GM19043 (cell line): ENCODE data around the gene NUP88.

Experiments used
- ATAC-seq: cut with Tn5 transposase; IDR thresholded peaks from one replicate; pipeline ENCODE4 v1.9.1; 2021; ENCODE audit warnings: low read depth; ENCODE audit not compliant: unreplicated experiment

NUP88 gene

DNA sequence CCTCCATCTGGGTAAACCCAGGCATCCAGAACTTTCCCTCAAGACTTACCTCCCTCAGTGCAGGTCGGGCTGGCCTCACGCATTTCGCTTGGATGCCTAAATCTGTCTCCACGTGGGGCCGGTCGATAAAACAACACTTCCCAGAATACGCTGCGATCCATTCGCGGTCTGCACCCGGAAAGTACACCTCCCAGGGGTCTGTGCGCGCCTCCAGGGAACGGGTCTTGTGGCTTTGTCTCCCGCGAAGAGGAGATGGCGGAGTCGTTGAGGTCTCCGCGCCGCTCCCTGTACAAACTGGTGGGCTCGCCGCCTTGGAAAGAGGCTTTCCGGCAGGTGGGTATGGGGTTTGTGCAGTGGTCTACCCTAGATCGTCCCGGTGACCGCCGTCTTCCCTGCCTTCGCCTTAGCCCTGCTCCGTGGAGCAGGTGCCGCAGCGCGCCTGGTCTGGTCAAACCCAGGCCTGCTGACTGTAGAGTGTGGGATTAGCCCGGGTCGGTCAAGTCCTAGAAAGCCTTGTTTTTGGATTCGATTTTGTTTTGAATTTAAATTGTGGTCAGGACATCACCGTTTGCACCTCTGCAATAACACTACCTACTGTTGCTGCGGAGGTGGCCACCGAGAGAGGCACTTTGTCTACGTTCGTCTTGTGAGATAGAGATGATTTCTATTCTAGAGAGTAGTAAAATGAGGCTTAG lies 644 bp upstream of the NUP88 start, which contains the start of gene RPAIN:
Gene RPAIN (plus strand): TSS at position 224 of the 695 bp plus-strand sequence. CDS start 29 bp downstream, at position 253.
- peak; percentile 45 for ATAC-seq

- no peak for ATAC-seq
These were observed 555 bp downstream of the NUP88 start for GRCh38 chr17:5418858-5419355.

GRCh38 chr17:5416901-5417300 lies 2.6 kb downstream of the NUP88 start:
- ATAC-seq = no peak

DNA sequence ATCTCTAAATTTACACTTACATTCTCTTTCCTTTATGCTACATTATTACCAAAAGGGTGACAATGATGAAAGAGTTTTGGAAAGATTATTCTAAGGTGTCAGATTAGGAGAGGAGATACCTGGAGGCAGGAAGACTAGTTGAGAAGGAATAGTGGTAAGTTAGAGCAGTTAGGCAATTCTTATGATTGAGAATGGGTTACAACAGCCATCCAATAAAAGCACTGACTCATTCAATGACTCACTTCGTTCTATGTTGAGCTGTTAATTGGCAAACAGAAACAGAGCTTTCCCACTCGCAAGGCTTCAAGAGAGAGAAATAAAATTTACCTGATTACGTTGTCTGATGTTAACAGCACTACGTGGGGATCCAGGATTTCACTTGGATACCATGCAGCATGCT lies 5.8 kb downstream of the NUP88 start:
- ATAC-seq = no peak

GRCh38 chr17:5410594-5411272 lies 8.7 kb downstream of the NUP88 start:
- no peak for ATAC-seq

GRCh38 chr17:5408186-5408585 lies 11.3 kb downstream of the NUP88 start:
- no peak for ATAC-seq

- ATAC-seq = no peak
These were observed 14.1 kb downstream of the NUP88 start for GRCh38 chr17:5405400-5405799.

DNA sequence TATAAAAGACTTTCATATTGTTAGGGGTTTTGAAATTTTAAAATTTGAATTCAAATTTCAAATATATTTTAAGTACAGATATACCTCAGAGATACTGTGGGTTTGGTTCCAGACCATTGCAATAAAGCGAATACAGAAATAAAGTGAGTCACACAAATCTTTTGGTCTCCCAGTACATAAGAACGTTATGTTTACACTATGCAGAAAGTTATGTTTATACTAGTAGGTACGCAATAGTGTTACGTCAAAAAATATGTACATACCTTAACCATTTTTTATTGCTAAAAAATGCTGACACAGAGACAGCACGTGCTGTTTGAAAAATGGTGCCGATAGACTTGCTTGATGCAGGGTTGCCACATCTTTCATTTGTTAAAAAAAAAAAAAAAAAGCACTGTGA lies 19.7 kb downstream of the NUP88 start:
- no peak for ATAC-seq

- ATAC-seq = no peak
These were observed 22.9 kb downstream of the NUP88 start for GRCh38 chr17:5396612-5397011.

DNA sequence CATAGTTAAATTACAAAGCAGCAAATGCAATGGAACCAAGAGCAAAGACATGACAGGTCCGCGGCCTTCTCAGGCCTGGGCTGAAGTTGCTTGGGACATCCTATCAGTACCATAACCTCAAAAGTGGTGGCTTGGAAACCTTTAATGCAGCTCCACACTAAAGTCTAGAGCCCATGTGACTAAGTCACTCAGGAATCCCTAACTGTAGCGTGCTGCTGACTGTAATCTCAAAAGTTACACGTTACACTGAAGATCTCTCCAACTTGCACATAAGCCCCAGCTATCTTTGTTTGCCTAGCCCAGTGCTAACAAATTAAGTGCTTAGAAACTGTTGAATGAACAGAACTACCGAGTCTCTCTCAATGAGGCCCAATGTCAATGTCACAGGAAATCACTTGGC lies 27.8 kb downstream of the NUP88 start:
- no peak for ATAC-seq

GRCh38 chr17:5381542-5381941 lies 37.9 kb downstream of the NUP88 start:
- ATAC-seq = no peak

- ATAC-seq = no peak
These were observed 38.8 kb downstream of the NUP88 start for GRCh38 chr17:5380491-5381135.

DNA sequence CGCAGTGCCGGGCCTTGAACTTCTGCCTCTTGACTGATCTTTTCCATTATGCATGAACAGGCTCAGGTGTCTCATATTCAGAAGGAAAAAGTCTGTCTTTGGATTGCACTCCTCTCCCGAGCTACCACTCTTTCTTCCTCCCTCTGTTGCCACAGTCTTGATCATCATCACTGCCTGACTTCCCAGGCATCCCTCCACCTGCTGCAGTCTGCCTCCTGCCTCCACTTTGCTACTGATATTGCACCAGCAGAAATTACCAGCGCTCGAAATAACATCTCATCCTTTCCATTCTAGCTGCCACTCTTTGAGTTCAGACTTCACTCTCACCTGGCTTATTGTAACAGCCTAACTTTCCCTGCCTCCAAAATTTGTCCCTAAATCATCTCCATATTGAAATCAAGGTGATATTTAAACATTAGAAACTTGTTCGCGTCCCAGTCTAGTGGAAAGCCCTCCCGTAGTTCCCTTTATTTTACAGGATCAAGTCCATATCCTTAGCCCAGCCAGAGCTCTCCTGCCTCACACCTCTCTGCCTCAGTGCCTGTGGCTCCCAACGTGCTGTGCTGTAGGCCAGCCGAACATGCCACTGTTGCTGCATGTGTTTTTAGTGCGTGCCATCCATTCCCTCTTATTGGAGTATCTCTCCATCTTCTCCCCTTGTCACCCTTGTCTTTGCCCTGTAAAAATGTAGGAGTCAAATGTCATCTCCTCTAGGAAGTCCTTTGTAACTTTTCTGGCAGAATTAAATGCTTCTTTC lies 39.9 kb downstream of the NUP88 start:
- ATAC-seq = no peak

DNA sequence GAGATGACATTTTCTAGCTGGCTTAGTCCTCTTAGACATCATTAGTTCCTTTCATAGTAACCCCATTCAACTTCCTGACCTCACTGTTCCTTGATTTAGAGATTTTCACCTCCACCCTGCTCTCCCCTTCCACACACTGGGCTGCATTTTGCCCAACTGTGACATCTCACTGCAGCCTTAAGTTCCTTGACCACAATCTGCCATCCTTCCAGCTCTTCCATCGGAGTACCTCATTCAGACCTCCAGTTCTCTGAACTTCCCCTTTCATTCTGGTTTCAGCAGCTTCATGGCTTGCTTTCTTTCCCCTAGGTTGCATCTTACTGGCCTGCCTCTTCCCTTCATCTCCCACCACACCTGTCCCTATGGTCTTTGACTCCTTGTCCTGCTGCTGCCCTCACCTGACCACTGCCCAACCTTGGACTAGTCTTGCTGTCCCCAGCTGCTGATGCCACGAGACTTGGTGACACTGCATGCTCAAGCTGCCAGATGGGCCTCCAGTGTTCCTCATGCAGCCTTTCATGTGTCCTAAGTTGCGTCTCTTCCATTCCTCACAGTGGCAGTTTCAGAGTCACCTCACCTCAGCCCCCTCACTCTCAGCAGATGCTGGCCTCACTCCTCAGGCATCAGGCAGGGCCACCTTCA lies 40.8 kb downstream of the NUP88 start:
- no peak for ATAC-seq

DNA sequence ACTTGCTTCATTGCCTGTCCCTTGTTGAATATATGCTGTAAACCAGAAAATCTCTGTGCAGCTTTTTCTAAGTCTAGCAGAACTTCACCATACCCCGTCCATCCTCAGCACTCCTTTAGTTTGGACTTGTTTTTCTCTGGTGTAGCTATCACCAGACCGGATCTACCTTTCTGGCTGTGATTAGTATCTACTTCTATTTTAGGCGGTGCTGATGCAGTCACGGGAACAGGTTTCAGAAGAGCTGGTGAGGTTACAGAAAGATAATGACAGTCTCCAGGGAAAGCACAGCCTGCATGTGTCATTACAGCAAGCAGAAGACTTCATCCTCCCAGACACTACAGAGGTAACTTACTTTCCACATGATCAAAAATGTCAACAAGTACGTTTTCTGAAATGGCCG lies 46.4 kb downstream of the NUP88 start:
- ATAC-seq = no peak

DNA sequence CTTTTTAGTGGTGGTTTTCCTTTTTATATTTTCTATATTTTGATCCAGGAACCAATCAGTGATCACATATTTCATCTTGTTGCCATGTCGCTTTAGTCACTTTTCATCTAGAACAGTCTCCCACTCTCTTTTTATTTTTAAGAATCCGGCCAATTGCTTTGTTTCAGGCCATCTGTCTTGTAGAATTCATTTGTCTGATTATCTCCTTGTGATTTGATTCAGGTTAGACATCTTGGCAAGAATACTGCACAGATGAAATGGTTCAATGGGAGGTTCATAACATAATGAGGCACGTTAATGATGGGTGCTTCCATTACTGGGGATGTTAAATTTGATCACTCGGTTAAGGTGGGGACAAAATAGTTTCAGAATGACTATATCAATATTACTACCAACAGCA lies 49.1 kb downstream of the NUP88 start:
- ATAC-seq = no peak

DNA sequence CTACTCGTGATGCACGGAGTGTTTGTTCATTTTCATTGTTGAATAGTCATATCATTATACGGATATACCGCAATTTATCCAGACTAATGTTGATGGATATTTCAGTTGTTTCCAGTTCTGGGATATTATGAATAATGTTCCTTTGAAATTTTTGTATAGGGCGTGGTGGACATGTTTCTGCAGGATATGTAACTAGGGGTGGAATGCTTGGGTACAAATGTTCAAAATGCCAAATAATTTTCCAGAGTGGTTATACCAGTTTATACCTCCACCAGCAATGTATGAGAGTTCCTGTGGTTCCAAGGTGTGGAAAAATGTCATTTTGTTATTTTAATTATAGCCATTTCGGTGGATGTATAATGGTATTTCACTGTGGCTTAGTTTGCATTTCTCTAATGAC lies 53.6 kb downstream of the NUP88 start:
- no peak for ATAC-seq

DNA sequence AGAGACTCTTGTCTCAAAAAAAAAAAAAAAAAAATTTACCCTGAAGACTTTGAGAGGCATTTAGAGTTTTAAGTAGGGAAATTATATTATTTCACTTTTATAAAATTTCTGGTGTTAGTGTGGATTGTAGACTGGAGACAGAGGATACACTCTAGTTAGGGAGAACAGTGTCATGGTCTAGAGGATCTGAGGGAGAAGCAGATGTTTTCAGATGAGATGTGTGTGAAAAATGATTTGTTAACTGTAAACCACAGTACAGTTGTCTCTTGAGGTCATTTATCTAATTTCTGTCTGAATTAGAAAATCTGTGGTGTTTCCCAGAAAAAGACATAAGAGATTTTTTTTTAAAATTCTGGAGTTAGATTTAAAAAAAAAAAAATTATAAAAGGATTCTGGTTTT lies 54.8 kb downstream of the NUP88 start:
- ATAC-seq = no peak

GRCh38 chr17:5364156-5364555 lies 55.3 kb downstream of the NUP88 start:
- ATAC-seq = no peak

DNA sequence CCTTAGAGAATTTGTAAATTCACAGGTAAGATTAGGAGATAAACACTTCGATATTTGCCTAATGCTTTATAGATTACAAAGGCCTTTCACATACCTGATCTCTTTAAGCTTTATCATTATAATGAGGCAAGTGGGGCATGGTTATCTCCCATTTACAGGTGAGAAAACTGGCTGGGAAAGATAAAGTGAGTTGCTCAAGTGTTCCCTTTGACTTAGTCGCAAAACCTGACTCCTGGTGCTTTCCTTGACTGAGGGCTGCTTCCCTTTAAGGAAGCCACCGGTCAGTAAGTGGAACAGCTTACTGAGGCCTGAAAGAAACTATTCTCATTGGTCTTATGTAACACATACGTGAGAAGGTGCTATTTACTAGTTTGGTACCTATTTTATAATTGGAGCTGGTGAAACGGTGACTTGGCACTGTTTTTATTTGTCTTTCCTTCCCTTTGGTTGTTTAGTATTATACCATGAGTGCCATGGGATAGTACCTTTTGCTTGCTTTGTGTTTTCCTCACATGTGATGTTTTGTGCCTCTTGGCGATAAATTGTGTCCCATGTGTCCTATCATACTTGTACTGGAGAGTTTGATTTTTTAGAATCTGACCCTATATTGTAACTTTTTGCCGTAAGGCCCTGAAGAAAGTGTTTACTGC lies 57.2 kb downstream of the NUP88 start:
- ATAC-seq = no peak
